ENCODE results near the gene DNAJB8. TPM values are rescaled to one million over a fixed set of nuclear protein-coding genes. Genes with fewer than 3 reads are reported as not detected.

Gene DNAJB8
- total and polyA plus RNA-seq, 8 donors, result not detected

DNA sequence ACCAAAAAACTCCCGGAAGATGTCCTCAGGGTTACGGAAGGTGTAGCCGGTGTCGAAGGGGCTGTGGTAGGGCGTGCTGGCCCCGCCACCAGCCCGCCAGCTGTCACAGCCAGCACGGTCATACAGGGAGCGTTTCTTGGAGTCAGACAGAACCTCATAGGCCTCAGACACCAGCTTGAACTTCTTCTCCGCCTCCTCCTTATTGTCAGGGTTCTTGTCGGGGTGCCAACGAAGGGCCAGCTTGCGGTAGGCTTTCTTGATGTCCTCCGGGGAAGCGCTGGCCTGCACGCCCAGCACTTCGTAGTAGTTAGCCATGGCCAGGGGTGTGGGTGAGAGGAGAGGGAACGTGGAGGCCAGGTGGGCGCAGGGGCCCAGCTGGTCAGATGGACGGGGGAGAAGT, 3.8 kb downstream of the DNAJB8 start:
- Histone ChIP-seq H3K4me3 (no peak overlapping the region), H3K27ac (no peak overlapping the region), H3K36me3 (no peaks in the 10 kb centered on the region), H3K27me3 (peaks cover 0 to 11% of the 10 kb centered on the region in 2 donors), H3K4me1 (no peaks in the 10 kb centered on the region), H3K9me3 (no peaks in the 10 kb centered on the region)
- DNase-seq (peak in 3 of 4 donors; percentile 34 to 91 (median 87)), ATAC-seq (no peak)
- TF ChIP-seq, protein P1, sequence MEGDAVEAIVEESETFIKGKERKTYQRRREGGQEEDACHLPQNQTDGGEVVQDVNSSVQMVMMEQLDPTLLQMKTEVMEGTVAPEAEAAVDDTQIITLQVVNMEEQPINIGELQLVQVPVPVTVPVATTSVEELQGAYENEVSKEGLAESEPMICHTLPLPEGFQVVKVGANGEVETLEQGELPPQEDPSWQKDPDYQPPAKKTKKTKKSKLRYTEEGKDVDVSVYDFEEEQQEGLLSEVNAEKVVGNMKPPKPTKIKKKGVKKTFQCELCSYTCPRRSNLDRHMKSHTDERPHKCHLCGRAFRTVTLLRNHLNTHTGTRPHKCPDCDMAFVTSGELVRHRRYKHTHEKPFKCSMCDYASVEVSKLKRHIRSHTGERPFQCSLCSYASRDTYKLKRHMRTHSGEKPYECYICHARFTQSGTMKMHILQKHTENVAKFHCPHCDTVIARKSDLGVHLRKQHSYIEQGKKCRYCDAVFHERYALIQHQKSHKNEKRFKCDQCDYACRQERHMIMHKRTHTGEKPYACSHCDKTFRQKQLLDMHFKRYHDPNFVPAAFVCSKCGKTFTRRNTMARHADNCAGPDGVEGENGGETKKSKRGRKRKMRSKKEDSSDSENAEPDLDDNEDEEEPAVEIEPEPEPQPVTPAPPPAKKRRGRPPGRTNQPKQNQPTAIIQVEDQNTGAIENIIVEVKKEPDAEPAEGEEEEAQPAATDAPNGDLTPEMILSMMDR (IDR thresholded peaks at IDR 0.05), result no peak
- intact Hi-C loops (cut with DNase I), result no loop called here

DNA sequence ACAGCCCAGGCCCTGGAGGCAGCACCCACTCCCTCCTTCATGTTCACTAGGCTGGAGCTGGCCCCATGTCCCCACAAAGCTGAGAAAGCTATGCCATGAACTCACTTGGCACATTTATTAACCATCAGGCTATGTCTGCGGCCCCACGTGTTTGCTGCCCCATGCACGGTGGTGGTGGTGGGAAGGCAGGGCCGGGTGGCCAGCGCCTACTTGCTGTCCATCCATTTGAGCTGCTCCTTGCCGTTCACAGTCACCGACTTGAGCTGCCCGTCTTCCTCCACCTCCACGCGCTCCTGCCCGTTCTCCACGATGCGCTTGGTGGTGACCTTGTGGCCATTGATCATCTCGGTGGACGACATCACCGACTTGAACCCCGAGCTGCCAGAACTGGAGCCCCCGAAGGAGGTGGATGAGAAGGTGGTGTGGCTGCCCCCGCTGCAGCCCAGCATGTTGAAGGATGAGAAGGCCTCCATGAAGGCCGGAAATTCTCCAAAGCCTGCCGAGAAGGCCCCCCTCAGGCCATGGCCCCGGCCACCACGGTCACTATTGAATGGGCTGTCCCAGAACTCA, 4.3 kb downstream of the DNAJB8 start:
- no peaks in the 10 kb centered on the region for H3K4me1 ChIP-seq

DNA sequence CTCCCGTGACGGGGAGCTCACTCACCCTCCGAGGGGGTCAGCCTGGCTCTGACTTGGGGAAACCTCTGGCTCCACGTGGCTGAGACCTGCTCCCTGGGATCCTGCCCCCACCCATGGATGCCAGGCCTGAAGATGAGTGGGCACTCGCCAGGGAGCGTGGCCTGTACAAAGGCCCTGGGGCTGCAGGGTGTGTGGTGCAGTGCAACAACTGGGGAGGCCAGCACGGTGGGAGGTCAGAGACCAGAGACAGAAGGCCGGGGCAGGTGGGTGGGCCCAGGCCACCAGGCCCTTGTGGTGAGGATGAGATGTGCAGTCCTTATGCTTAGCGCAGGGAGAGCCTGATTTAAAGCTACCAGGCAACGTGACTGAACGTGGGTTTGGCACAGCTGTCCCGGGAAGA, 5.0 kb downstream of the DNAJB8 start:
- DNase-seq (peak in 1 of 4 donors; percentile 47), ATAC-seq (no peak)
- H3K36me3 ChIP-seq, result no peaks in the 10 kb centered on the region
- H3K9me3 ChIP-seq, result no peaks in the 10 kb centered on the region
- H3K27me3 ChIP-seq, result peaks cover 0 to 13% of the 10 kb centered on the region in 2 donors
- no peak overlapping the region for H3K27ac ChIP-seq
- TF ChIP-seq, protein P1 (IDR thresholded peaks at IDR 0.05), result no peak
- intact Hi-C loops (cut with DNase I), result no loop called here
- H3K4me3 ChIP-seq, result no peak overlapping the region
- H3K4me1 ChIP-seq, result no peaks in the 10 kb centered on the region

More for the DNA sequence above, 4.3 kb downstream of the DNAJB8 start:
- intact Hi-C loops (cut with DNase I), result no loop called here
- Histone ChIP-seq H3K9me3 (no peaks in the 10 kb centered on the region), H3K36me3 (no peaks in the 10 kb centered on the region), H3K27ac (no peak overlapping the region), H3K27me3 (peaks cover 0 to 8% of the 10 kb centered on the region in 2 donors), H3K4me3 (no peak overlapping the region)
- TF ChIP-seq, protein P1 (IDR thresholded peaks at IDR 0.05), result no peak
- DNase-seq (peak in 1 of 4 donors; percentile 54), ATAC-seq (no peak)

DNA sequence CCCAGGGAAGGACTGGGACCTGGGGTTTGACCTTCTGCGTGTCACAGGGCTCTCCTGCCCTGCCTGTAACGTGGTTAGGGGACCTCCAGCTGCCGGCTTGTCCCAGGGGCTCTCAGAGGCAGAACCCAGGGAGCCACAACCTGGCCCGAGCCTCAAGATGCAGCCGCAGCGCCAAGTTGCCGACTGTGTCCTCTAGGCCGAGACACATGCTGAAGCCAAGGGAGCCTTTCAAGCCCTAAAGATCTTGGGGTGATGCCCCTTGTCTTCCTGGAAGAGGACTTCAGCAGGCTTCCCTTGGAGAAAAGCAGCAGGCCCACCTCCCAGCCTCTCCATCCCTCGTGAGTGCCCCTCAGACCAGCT, 7.2 kb downstream of the DNAJB8 start:
- ATAC-seq (no peak), DNase-seq (peak in 1 of 4 donors; percentile 64)
- Histone ChIP-seq H3K27me3 (peaks cover 0 to 28% of the 10 kb centered on the region in 2 donors), H3K4me1 (no peaks in the 10 kb centered on the region), H3K4me3 (no peak overlapping the region), H3K9me3 (no peaks in the 10 kb centered on the region), H3K27ac (no peak overlapping the region), H3K36me3 (no peaks in the 10 kb centered on the region)
- TF ChIP-seq, protein P1 (IDR thresholded peaks at IDR 0.05), result no peak
- intact Hi-C loops (cut with DNase I), result no loop called here

DNA sequence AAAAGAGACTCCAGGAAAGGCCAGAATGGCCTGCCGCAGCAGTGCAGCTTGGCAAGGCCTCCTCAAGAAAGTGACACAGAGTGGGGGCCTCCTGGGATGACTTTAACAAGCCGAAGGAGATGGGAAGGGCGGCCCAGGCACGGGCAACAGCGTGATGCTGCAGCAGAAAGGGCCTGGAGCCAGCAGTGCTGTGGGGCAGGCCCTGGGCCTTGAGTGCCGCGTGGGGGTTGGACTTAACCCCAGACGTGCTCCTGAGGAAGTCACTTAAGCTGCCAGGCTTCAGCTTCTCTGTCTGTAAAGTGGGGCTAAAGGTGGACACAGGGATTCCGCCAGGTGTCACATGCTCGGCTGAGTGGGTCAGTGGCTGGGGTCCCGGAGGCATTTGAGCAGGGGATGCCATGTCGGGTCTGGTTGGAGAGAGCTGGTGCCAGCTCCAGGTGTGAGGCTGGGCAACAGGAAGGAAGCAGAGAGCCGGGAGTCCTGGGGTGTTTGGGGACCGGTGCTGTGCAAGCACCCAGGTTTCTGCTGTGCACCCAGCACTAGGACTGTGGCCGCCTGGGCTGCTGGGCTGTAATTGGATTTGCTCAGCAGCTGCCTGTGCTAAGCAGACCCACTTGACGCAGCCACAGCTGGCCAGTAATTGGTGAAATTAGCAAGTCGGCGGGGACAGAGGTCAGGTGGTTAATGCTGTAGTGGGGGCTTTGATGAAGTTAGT, 7.8 kb downstream of the DNAJB8 start:
- Histone ChIP-seq H3K27me3 (peaks cover 0 to 34% of the 10 kb centered on the region in 2 donors), H3K4me1 (no peaks in the 10 kb centered on the region), H3K27ac (no peak overlapping the region), H3K36me3 (no peaks in the 10 kb centered on the region), H3K9me3 (no peaks in the 10 kb centered on the region), H3K4me3 (no peak overlapping the region)
- intact Hi-C loops (cut with DNase I), result no loop called here
- TF ChIP-seq, protein P1 (IDR thresholded peaks at IDR 0.05), result no peak
- no peak for ATAC-seq
- DNase-seq, result peak in 1 of 4 donors; percentile 58

All from left lung (tissue), 10 donors.